Neuronal stem cell (in vitro differentiated cells): ENCODE measurements around the gene ZKSCAN3.
A peak's percentile ranks its signal among the peaks of the same experiment; 100 is the strongest.

Source experiments
- DNase-seq: peaks from one replicate; pipeline ENCODE4 v3.0.0-alpha.2; 2013; ENCODE audit warnings: low spot score
- H2AFZ ChIP-seq: one replicate; pipeline ENCODE4 v1.6.1; 2013; ENCODE audit warnings: mild to moderate bottlenecking, low read length, inconsistent platforms
- H2AK5ac ChIP-seq: 2 replicates; pipeline ENCODE4 v1.6.1; 2013; ENCODE audit warnings: low read depth, mild to moderate bottlenecking, inconsistent platforms, low read length, moderate library complexity, mixed read lengths
- H2BK120ac ChIP-seq: 2 replicates; pipeline ENCODE4 v1.6.1; 2013; ENCODE audit warnings: low read depth, mild to moderate bottlenecking, inconsistent platforms, low read length, moderate library complexity, mixed read lengths
- H2BK12ac ChIP-seq: one replicate; pipeline ENCODE4 v1.6.1; 2013; ENCODE audit warnings: low read length, inconsistent platforms
- H2BK15ac ChIP-seq: 2 replicates; pipeline ENCODE4 v1.6.1; 2013; ENCODE audit warnings: mild to moderate bottlenecking, low read length, inconsistent platforms, mixed read lengths
- H2BK5ac ChIP-seq: one replicate; pipeline ENCODE4 v1.6.1; 2013; ENCODE audit warnings: inconsistent platforms, mild to moderate bottlenecking, low read length, moderate library complexity
- H3K14ac ChIP-seq: one replicate; pipeline ENCODE4 v1.6.1; 2013; ENCODE audit warnings: low read length, inconsistent platforms
- H3K18ac ChIP-seq: 2 replicates; pipeline ENCODE4 v1.6.1; 2013; ENCODE audit warnings: low read length, inconsistent platforms
- H3K23ac ChIP-seq: 2 replicates; pipeline ENCODE4 v1.6.1; 2013; ENCODE audit warnings: low read depth, mild to moderate bottlenecking, mixed read lengths, low read length, inconsistent platforms; ENCODE audit not compliant: poor library complexity
- H3K27ac ChIP-seq: replicated peaks from 3 replicates; pipeline ENCODE4 v1.5.1; 2013; ENCODE audit warnings: low read length, inconsistent platforms
- H3K27me3 ChIP-seq, 3 experiments: 2 replicates each; pipeline ENCODE4 v1.6.1; 2013; ENCODE audit warnings: low read length in 3 of 3, mild to moderate bottlenecking in 2 of 3, inconsistent platforms in 1 of 3, low read depth in 1 of 3, mixed read lengths in 1 of 3, moderate library complexity in 1 of 3; ENCODE audit not compliant: control insufficient read depth in 3 of 3, insufficient read depth in 3 of 3
- H3K36me3 ChIP-seq, 2 donors: replicated peaks in 1 of 2; 2 replicates each; pipeline ENCODE4 v1.6.1; 2013; ENCODE audit warnings: low read length in 2 of 2; ENCODE audit not compliant: control insufficient read depth in 2 of 2, insufficient read depth in 2 of 2
- H3K4ac ChIP-seq: 2 replicates; pipeline ENCODE4 v1.6.1; 2013; ENCODE audit warnings: inconsistent platforms, mild to moderate bottlenecking, low read length, moderate library complexity
- H3K4me1 ChIP-seq, 2 donors: 1 replicate in 1 of 2; 2 replicates in 1 of 2; pipeline ENCODE4 v1.6.1; 2013; ENCODE audit warnings: low read length in 2 of 2, low read depth in 1 of 2; ENCODE audit not compliant: control insufficient read depth in 2 of 2, insufficient read depth in 1 of 2
- H3K4me2 ChIP-seq: one replicate; pipeline ENCODE4 v1.6.1; 2013; ENCODE audit warnings: mild to moderate bottlenecking, low read length, inconsistent platforms; ENCODE audit not compliant: insufficient read depth, poor library complexity, severe bottlenecking
- H3K4me3 ChIP-seq, 2 donors: 2 replicates each; pipeline ENCODE4 v1.5.1; 2013; ENCODE audit warnings: low read length in 2 of 2, mild to moderate bottlenecking in 2 of 2, inconsistent platforms in 1 of 2, moderate library complexity in 1 of 2
- H3K79me1 ChIP-seq: one replicate; pipeline ENCODE4 v1.6.1; 2013; ENCODE audit warnings: low read depth, mild to moderate bottlenecking, inconsistent platforms, low read length, moderate library complexity
- H3K9ac ChIP-seq: one replicate; pipeline ENCODE4 v1.6.1; 2013; ENCODE audit warnings: mild to moderate bottlenecking, low read depth, low read length, inconsistent platforms; ENCODE audit not compliant: poor library complexity
- H3K9me3 ChIP-seq, 2 donors: replicated peaks in 1 of 2; 2 replicates each; pipeline versions ENCODE3 to v1.6.1; 2013; ENCODE audit warnings: low read length in 2 of 2, mild to moderate bottlenecking in 2 of 2, inconsistent platforms in 1 of 2, low read depth in 1 of 2, mixed read lengths in 1 of 2, moderate library complexity in 1 of 2; ENCODE audit not compliant: control insufficient read depth in 2 of 2, insufficient read depth in 1 of 2
- H4K8ac ChIP-seq: one replicate; pipeline ENCODE4 v1.6.1; 2013; ENCODE audit warnings: low read depth, mild to moderate bottlenecking, inconsistent platforms, low read length, moderate library complexity
- H4K91ac ChIP-seq: one replicate; pipeline ENCODE4 v1.6.1; 2013; ENCODE audit warnings: low read length, low read depth, mild to moderate bottlenecking, inconsistent platforms; ENCODE audit not compliant: poor library complexity
- WGBS, 2 donors: extraction: QIAGEN DNeasy Blood & Tissue Kit; methylation state at CpG; one replicate each; pipeline ENCODE4 v1.1.7; 2013; ENCODE audit warnings: missing lambda C conversion rate in 2 of 2, mixed read lengths in 1 of 2; ENCODE audit not compliant: insufficient read length in 2 of 2, insufficient replicate concordance in 1 of 2; ENCODE audit errors: extremely low coverage in 2 of 2; 5-methylcytosine and 5-hydroxymethylcytosine counted together

ZKSCAN3 gene

DNA sequence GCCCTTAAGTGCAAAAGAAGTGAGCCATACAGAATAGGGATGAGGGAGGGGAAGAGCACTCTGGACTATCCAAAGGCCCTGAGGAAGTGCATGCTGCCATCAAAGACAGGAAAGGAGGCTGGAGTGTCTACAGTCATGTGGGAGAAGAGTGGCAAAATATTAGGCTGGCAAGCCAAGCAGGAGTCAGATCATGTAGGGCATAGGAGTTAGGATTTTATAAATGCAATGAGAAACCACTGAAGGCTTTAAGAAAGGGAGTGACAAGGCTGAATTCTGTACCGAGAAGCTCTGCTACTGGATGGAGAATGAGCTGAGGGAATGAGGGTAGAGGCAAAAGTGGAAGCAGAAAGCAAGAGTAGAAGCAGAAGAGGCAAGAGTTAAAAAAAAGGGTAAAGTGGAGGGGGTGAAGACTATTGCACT is 16.1 kb upstream of the ZKSCAN3 start:
- Histone ChIP-seq H3K36me3 (no peaks in the 10 kb centered on the region), H3K4ac (no peak overlapping the region)
- no CpG with 5 or more reads among the region's 1 CpG for WGBS, 2 donors

DNA sequence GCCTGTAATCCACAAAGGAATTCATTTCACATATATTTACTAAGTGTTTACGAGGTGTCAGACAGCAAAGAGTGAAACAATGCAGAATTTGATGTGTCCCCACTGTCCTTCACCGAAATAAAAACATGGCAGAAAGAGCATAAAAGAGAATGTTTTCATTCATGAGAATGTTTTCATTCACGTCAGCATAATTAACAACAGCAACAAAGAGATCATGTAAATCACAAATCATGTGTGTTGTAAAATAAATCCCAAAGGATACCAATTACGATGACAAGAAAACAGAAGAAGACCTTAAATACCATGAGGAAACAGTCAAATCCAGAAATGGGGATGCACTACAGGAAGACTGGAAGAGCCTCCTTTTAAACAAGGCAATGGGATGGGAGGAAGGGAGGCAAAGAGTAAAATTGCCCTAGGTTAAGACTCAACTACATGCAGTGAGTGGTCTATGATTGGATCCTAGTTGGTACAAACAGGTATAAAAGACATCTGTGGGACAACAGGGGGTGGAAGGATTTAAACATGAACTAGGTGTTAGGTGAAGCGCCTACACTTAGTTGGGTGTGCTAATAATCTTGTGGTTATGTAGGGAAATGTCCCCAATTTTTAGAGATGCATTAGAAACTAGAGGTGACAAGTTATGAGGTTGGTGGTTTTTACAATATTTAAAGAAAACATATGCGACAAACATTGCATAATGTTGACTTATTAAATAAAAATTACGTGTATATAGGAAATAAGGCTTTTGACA is 15.3 kb upstream of the ZKSCAN3 start:
- Histone ChIP-seq H4K8ac (no peak overlapping the region), H2AK5ac (no peak overlapping the region), H3K4me2 (no peak overlapping the region), H3K27ac (no peak overlapping the region), H3K27me3 (no peaks in the 10 kb centered on the region), H2AFZ (peak overlapping the region; percentile 85), H3K23ac (no peak overlapping the region), H2BK12ac (no peak overlapping the region), H3K9me3 (peaks cover 0 to 2% of the 10 kb centered on the region in 2 donors), H3K4me1 (peaks cover 3 to 7% of the 10 kb centered on the region in 2 donors), H3K4ac (no peak overlapping the region), H2BK120ac (no peak overlapping the region), H3K18ac (no peak overlapping the region), H3K14ac (no peak overlapping the region), H3K36me3 (no peaks in the 10 kb centered on the region), H3K4me3 (peak overlapping the region in 1 of 2 donors; percentile 64), H3K79me1 (no peaks in the 10 kb centered on the region), H2BK15ac (no peak overlapping the region), H2BK5ac (no peak overlapping the region), H4K91ac (no peak overlapping the region), H3K9ac (no peak overlapping the region)
- WGBS, 2 donors, result no CpG with 5 or more reads among the region's 7 CpGs
- no peak for DNase-seq

More for the DNA sequence above, 16.1 kb upstream of the ZKSCAN3 start:
- Histone ChIP-seq H3K4me2 (no peak overlapping the region), H3K27ac (no peak overlapping the region), H3K79me1 (no peaks in the 10 kb centered on the region), H4K91ac (no peak overlapping the region), H2BK120ac (no peak overlapping the region), H4K8ac (no peak overlapping the region), H3K4me1 (peaks cover 3 to 7% of the 10 kb centered on the region in 2 donors), H3K9me3 (peaks cover 4% of the 10 kb centered on the region in 2 donors), H2BK12ac (no peak overlapping the region), H2AFZ (no peak overlapping the region), H2AK5ac (no peak overlapping the region), H3K27me3 (no peaks in the 10 kb centered on the region), H3K4me3 (no peak overlapping the region), H3K23ac (no peak overlapping the region), H3K18ac (no peak overlapping the region), H3K14ac (no peak overlapping the region), H2BK5ac (no peak overlapping the region), H3K9ac (no peak overlapping the region), H2BK15ac (no peak overlapping the region)
- DNase-seq, result no peak

GRCh38 chr6:28335040-28335563 is 14.6 kb upstream of the ZKSCAN3 start:
- DNase-seq, result no peak
- no peak overlapping the region for H3K14ac ChIP-seq

DNA sequence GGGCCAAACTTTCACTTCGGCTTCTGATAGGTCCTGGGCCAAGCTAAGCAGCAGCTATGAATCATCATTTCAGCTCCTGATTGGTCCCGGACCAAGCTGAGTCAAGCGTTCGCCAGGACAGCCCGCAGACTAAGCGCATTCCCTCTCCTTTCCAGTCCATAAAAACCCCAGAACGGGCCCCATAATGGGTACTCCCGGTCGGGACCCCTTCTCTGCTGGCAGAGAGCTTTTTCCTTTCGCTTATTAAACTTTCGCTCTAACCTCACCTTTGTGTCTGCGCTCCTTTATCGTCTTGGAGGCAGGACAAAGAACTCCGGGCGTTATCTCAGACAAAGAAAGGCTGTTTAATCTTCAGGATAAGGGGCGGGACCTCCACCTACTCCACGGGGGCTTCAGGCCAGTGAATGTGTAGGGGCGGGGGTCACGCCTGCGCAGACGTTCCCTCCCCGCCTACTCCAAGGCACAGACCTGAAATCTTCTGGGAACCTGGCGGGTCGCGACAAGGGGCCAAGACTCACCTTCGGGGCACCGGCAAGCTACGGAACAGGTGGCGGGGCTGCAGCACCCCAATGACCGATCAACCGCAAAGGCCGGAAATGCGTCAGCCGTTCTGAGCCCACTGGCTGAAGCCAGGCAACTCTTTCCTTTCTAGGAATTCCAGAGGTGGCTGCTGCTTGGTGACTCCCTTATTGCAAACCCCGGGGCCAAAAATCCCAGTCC is 14.0 kb upstream of the ZKSCAN3 start, which contains the start of gene ZSCAN31:
Gene ZSCAN31, minus strand, starts transcription at position 585 of the 720 bp plus-strand sequence. CDS start 6,465 bp downstream, outside the sequence.
- H3K4me2 ChIP-seq, result peak within 1 kb of the TSS; percentile 51

More at GRCh38 chr6:28335040-28335563, 14.6 kb upstream of the ZKSCAN3 start:
- H3K9ac ChIP-seq, result no peak overlapping the region
- no peak overlapping the region for H2BK5ac ChIP-seq
- H3K18ac ChIP-seq, result no peak overlapping the region
- no peak overlapping the region for H4K91ac ChIP-seq
- peak overlapping the region; percentile 64 to 66 for H3K4me3 ChIP-seq
- H3K4ac ChIP-seq, result no peak overlapping the region
- no peak overlapping the region for H2BK12ac ChIP-seq
- no peak overlapping the region for H3K23ac ChIP-seq
- no peaks in the 10 kb centered on the region for H3K27me3 ChIP-seq
- H2AFZ ChIP-seq, result peak overlapping the region; percentile 85
- H2AK5ac ChIP-seq, result no peak overlapping the region
- H4K8ac ChIP-seq, result no peak overlapping the region
- no peaks in the 10 kb centered on the region for H3K36me3 ChIP-seq
- H2BK15ac ChIP-seq, result no peak overlapping the region
- peaks cover 3 to 7% of the 10 kb centered on the region in 2 donors for H3K4me1 ChIP-seq
- peaks cover 0 to 2% of the 10 kb centered on the region in 2 donors for H3K9me3 ChIP-seq
- H3K79me1 ChIP-seq, result no peaks in the 10 kb centered on the region
- WGBS, 2 donors, result no CpG with 5 or more reads among the region's 12 CpGs
- peak overlapping the region; percentile 97 for H3K27ac ChIP-seq
- peak overlapping the region; percentile 46 for H3K4me2 ChIP-seq
- no peak overlapping the region for H2BK120ac ChIP-seq

More for the DNA sequence above, 14.0 kb upstream of the ZKSCAN3 start, which contains the start of gene ZSCAN31:
- H3K36me3 ChIP-seq, result no peaks in the 10 kb centered on the region
- H2BK15ac ChIP-seq, result no peak within 1 kb of the TSS
- H2AFZ ChIP-seq, result peak within 1 kb of the TSS; percentile 85
- H2BK120ac ChIP-seq, result no peak within 1 kb of the TSS
- H3K14ac ChIP-seq, result no peak within 1 kb of the TSS
- H4K8ac ChIP-seq, result no peak within 1 kb of the TSS
- WGBS, 2 donors, result no CpG with 5 or more reads among the region's 35 CpGs
- peaks cover 3 to 7% of the 10 kb centered on the region in 2 donors for H3K4me1 ChIP-seq
- H3K9ac ChIP-seq, result peak within 1 kb of the TSS; percentile 84
- H3K4me3 ChIP-seq, result peak within 1 kb of the TSS; percentile 64 to 89
- H2BK12ac ChIP-seq, result no peak within 1 kb of the TSS
- H4K91ac ChIP-seq, result no peak within 1 kb of the TSS
- H2BK5ac ChIP-seq, result no peak within 1 kb of the TSS
- peak within 1 kb of the TSS; percentile 97 for H3K27ac ChIP-seq
- H3K9me3 ChIP-seq, result peaks cover 0 to 2% of the 10 kb centered on the region in 2 donors
- peak within 1 kb of the TSS; percentile 90 for H3K18ac ChIP-seq
- peak; percentile 90 for DNase-seq
- H3K23ac ChIP-seq, result peak within 1 kb of the TSS; percentile 81
- no peaks in the 10 kb centered on the region for H3K79me1 ChIP-seq
- no peak within 1 kb of the TSS for H3K4ac ChIP-seq
- H3K27me3 ChIP-seq, result no peaks in the 10 kb centered on the region
- no peak within 1 kb of the TSS for H2AK5ac ChIP-seq
